GM19043 (cell line): ENCODE measurements around the gene MSRB3.
"Not testable (repeated sequence)": the region's sequence is repeated elsewhere in the genome, so short reads cannot be mapped to it uniquely, and the experiment has no call there.

Experiments used
- ATAC-seq: cut with Tn5 transposase; IDR thresholded peaks from one replicate; pipeline ENCODE4 v1.9.1; 2021; ENCODE audit warnings: low read depth; ENCODE audit not compliant: unreplicated experiment

The MSRB3 gene

DNA sequence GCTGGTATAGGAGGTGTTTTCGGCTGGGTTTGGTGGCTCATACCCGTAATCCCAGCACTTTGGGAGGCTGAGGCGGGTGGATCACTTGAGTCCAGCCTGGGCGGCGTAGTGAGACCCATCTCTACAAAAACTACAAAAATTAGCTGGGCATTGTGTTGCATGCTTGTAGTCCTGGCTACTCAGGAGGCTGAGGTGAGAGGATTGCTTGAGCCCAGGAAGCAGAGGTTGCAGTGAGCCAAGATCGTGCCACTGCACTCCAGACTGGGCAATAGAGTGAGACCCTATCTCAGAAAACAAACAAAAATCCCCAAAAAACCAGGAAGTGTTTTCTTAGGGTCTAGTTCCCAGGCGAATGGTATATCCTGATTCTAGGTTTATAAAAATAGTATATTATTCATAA, 7.0 kb downstream of the MSRB3 start:
- not testable (repeated sequence) for ATAC-seq

GRCh38 chr12:65287426-65287825, 8.9 kb downstream of the MSRB3 start:
- ATAC-seq, result no peak

DNA sequence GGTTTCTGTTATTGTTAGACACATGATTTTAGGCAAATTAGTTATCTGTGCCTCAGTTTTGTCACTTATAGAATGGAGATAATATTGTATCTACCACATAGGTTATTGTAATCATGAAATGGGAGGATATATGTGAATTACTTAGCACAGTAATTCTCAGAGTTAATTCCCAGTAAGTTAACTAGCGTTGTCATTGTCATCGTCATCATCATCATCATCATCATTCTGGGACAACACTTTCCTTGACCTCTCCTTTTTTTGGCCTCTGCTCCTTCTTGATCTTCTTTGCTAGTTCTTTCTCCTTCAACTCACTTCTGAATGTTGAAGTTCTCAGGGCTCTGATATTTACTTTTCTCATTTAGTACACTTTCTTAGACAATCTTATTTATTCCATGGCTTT, 13.8 kb downstream of the MSRB3 start:
- no peak for ATAC-seq

DNA sequence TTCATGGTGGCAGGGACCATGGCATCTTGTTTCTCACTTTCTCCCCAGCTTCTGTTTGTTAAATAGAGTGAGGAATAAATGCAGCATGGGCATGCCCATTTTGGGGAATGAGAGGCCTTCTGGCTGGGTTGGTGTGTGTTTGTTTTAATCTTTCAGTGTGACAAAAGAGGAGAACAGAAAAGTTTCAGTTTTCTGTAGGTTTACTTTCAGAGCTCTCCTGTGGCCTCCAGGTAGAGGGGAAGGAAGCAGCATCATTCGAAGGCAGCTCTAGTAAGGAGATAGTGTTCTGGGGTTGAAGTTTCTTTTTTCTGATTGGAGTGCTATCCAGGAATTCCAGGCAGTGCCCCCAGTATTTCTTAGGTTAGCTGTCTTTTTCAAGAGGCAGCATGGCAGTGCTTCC, 15.3 kb downstream of the MSRB3 start:
- no peak for ATAC-seq

GRCh38 chr12:65294641-65295262, 16.3 kb downstream of the MSRB3 start:
- no peak for ATAC-seq

- no peak for ATAC-seq
These were observed 18.2 kb downstream of the MSRB3 start for GRCh38 chr12:65296508-65297265.

DNA sequence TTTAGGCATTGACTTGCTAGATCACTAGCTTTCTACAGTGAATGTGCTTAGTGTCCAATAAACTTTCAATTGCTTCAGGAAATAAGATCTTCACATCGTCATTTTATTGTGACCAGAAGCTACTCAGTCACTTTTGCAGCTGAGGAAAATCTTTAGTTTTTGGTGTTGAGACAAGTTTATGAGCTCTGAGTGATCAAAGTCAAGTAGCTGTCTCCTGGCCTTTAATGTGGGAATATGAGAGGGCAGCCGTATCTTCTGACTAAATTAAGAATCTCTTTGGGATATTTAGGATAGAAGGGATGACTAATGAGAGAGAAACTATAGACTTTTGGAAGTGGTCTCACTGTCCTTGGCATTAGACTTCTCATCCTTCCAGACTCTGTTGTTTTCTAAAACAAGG, 21.6 kb downstream of the MSRB3 start:
- ATAC-seq, result no peak

DNA sequence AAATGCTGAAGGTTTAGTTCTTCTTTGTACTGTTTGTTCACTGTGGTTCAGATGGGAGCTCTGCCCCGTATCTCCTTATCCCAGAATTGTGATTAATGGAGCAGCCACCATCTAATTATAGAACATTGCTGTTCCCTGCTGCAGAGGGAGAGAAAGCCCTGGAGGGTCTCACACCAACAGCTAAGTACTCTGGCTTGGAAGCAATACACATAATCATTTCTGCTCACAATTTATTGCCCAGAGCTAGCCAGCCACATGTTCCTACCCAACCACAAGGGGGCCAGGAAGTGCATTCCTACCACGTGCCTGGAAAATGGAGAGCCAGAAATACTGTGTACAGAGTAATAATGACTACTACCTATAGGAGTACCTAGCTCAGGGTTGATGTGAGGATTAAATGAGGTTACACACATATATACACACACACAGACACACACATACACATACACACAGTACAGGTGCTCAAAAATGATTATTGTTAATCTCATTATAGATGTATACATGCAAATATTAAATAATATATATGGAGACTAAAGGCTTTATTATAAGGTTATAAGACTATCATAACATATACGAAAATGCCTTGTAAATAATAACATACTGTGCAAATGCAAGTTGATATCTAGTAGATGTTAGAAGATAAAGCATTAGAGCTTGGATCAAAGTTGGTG, 22.3 kb downstream of the MSRB3 start:
- no peak for ATAC-seq

DNA sequence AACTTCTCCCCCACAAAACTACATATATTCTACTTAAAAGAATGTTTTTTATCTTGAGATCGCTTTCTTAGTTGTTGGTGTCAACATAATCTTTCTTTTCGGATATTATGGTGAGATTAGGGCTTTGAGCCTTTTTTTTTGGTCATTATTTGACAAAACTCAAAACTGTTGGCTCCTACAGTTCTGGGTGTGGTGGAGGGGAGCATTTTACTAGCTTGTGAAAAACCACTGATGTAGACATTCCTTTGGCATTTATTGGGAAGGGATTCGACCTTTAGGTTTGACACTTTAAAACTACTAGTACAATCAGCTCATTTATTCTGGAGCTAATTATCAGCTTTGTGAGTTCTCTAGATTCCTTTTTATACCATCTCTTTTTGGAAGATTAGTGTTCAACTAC, 24.4 kb downstream of the MSRB3 start:
- ATAC-seq, result no peak

GRCh38 chr12:65305346-65305950, 27.0 kb downstream of the MSRB3 start:
- ATAC-seq, result no peak

GRCh38 chr12:65306366-65307168, 28.1 kb downstream of the MSRB3 start:
- no peak for ATAC-seq

- no peak for ATAC-seq
These were observed 28.7 kb downstream of the MSRB3 start for GRCh38 chr12:65307169-65307501.

- no peak for ATAC-seq
These were observed 29.5 kb downstream of the MSRB3 start for GRCh38 chr12:65308006-65308405.

- no peak for ATAC-seq
These were observed 30.2 kb downstream of the MSRB3 start for GRCh38 chr12:65308601-65309071.

GRCh38 chr12:65311260-65311659, 32.8 kb downstream of the MSRB3 start:
- ATAC-seq, result no peak

DNA sequence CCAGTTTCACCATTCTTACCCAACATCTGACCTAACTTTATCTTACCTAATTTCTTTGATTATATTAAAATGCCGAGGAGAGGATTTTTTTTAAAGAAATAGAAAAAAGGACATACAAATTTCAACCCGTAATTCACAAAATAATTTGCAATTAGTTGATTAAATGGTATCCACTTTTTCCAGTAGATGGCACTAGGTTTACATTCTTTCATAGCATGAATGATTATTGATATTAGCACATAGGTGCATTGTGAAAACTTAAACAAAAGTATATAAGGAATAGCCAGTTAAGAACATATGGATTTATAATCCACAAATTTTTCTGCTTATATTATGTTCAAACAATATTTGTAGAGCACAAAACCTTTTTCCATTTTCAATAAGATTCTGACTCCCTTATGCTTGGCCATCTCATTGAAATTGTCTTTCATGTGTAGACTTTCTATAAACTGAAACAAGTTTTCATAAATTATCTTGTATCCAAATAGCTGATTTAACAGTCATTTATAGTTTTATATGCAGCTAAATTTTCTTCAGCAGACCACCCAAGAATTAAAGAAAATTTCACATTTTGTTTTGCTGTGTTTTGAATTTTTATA, 35.3 kb downstream of the MSRB3 start:
- ATAC-seq, result no peak

DNA sequence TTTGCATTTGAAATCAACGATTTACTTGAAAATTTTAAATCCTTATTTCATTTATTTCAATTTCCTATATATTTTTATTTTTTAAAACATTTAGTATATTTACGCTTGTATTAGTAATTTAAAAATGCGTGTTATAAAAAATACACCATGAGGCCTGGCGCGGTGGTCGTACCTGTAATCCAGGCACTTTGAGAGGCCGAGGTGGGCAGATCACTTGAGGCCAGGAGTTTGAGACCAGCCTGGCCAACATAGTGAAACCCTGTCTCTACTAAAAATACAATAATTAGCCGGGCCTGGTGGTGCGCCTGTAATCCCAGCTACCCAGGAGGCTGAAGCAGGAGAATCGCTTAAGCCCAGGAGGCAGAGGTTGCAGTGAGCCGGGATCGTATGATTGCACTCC, 36.8 kb downstream of the MSRB3 start:
- ATAC-seq, result not testable (repeated sequence)

DNA sequence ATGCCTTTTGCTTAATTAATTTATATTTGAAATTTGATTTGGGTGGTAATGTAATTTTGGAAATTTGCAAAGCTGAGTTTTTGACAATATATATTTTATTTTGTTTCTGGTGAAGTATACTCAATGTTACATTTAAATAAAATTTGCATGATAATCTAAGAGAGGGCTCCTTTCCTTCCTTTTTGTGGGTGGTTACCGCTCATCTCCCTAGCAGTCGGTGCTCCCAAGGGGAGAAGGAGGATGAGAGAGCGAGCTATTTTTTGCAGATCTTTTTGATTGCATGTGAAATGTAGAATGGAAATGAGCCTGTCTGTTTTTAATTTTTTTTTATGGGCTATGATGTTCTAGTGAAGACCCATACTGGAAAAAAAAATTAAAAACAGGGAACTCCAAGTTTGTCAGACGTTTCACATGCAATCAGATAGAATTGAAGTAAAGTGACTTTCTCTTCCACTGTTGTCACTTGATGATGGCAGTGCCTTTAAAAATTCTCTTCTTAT, 39.8 kb downstream of the MSRB3 start:
- no peak for ATAC-seq

DNA sequence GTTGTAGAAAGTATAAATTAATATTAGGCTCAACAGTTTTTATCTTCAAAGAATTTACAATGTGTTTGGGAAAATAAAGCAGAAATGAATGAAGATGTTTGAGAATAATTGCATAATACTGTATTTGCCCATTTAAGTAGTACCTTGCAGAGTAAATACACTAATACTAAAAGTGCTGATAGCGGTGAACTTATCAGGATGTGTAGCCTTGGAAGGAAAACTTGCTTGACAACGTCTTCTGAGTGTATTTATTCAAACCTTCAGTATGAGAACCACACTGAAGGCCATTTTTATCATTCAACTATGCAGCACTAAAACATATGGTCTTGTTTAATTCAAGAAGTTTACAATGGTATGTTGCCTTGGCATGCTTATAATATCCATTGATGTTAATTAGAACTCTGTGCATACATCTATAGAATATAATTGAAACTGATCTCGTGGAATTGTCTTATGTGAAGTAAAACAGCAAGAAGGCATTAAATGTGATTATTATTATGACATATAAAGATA, 41.3 kb downstream of the MSRB3 start:
- ATAC-seq, result no peak

DNA sequence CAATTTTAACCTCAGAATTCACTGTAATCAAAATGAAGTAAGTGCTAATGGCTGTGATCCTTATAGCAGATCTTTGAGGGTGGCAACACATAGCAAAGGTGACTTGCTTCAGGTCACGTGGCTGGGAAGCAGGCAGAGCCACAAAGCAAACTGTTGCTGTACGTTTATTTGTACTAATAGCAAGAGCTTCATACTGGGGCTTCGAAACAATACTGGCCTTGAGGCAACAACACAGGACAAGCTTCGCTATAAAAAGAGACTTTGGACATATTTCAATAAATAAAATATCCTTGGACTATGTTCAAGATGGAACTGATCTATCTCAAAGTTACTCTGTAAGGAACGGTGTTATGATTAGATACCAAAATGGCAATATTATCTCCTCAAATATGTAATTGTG, 44.6 kb downstream of the MSRB3 start:
- ATAC-seq, result no peak
